ENCODE data around the gene COL5A2.
A peak's percentile ranks its signal among the peaks of the same experiment; 100 is the strongest.

COL5A2 gene

GRCh38 chr2:189171956-189172609, 7.5 kb downstream of the COL5A2 start:
- no peak overlapping the region; the same call in 1 of the 2 replicates for H3K4me3 ChIP-seq (ENCODE audit: low read length)
- no peak for TF ChIP-seq CTCF (conservative IDR thresholded peaks at IDR 0.05; ENCODE audit: low read length)
- no peak for DNase-seq (ENCODE audit: low read depth)

DNA sequence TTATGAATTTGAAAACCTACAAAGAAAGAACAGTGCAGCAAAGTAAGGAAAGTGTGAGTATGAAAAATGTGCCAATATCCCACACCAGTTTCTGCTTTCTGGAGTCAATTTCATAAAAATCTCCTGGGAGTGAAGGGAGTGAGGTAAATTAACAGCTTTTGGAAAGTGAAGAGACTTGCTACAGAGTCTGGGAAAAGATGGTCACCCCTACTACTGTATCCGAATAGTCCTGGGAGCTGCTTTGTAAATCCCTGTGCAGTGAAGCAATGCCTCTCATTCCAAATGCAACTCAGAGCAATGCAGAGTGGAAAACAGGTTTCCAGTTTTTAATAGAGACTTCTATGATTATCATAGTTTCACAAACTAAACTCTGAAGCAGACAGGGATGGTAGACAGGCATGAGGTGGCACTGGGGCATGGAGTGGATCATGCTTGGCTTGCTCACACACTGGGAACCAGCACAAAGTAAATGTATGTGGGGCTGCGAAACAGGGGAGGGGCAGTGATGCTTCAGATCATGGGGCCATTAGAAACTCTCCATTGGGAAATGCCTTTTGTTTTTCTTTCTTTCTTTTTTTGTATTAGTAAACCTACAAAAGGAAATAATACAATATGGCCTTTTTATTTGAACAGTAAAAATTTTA, 10.6 kb downstream of the COL5A2 start:
- no peak overlapping the region for H3K4me3 ChIP-seq (ENCODE audit: low read length)
- peak; percentile 57 for DNase-seq (ENCODE audit: low read depth)
- TF ChIP-seq CTCF (conservative IDR thresholded peaks at IDR 0.05; ENCODE audit: low read length) = no peak

GRCh38 chr2:189165656-189166380, 13.7 kb downstream of the COL5A2 start:
- no peak for DNase-seq (ENCODE audit: low read depth)
- H3K4me3 ChIP-seq (ENCODE audit: low read length) = no peak overlapping the region
- TF ChIP-seq CTCF (conservative IDR thresholded peaks at IDR 0.05; ENCODE audit: low read length) = no peak

DNA sequence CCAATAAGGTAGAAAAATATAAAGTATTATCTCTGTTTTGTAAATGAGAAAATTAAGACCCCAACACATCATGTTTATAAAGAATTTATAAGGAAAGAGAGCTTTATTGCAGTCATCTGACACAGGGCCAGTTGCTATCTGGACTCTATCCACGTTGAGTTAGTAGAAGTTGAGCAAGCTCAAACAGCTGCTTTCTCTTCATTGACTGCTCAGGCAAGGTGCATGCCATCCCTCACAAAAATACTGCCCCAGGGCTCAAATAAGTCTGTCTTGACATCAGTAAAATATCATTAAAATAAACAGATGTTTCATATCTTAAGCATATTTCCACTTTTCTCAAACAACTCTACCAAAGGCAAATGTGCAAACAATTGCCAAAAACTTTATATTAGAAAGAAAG, 14.8 kb downstream of the COL5A2 start:
- no peak overlapping the region for H3K4me3 ChIP-seq (ENCODE audit: low read length)
- peak; percentile 83 for DNase-seq (ENCODE audit: low read depth)
- TF ChIP-seq CTCF (conservative IDR thresholded peaks at IDR 0.05; ENCODE audit: low read length) = no peak

DNA sequence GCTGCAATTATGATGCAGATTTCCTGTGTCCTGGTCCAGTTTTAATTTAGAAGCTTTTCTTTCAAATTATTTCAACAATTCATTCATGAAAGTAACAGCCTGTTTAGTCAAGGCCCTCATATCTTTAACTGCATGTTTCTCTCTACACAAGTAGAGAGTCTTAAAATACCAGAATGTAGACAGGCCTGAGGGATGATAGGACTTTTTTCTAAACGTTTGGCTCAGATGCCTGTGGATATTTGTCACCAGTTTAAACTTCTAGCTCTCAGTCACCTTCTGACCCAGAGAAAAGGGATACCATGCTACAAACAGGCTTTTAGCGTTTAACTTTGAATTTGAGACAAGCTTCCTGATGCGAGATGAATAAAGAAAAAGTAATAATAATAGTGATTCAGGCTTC, 15.7 kb downstream of the COL5A2 start:
- peak; percentile 72 for DNase-seq (ENCODE audit: low read depth)
- no peak for TF ChIP-seq CTCF (conservative IDR thresholded peaks at IDR 0.05; ENCODE audit: low read length)
- H3K4me3 ChIP-seq (ENCODE audit: low read length) = no peak overlapping the region

- DNase-seq (ENCODE audit: low read depth) = peak; percentile 22
- TF ChIP-seq CTCF (conservative IDR thresholded peaks at IDR 0.05; ENCODE audit: low read length) = no peak
- H3K4me3 ChIP-seq (ENCODE audit: low read length) = no peak overlapping the region
Measured at GRCh38 chr2:189162566-189162965, 17.0 kb downstream of the COL5A2 start.

Measured in AG10803 (cell line).